HepG2 (cell line): Measurements from ENCODE around the gene PRXL2B. TPM values are rescaled to one million over a fixed set of nuclear protein-coding genes. Genes with fewer than 3 reads are reported as not detected.
A peak's percentile ranks its signal among the peaks of the same experiment; 100 is the strongest.

Experiments used
- ADNP ChIP-seq: sonication (generic); formaldehyde crosslinking; IDR thresholded peaks from 2 replicates; pipeline ENCODE4 v1.4.0; 2020; ENCODE audit warnings: missing genetic modification reagents
- HDAC1 ChIP-seq: sonication (generic); formaldehyde crosslinking; IDR thresholded peaks from 2 replicates; pipeline ENCODE4 v1.5.1; 2020; ENCODE audit warnings: mild to moderate bottlenecking, missing genetic modification reagents
- HNF1B ChIP-seq: sonication (generic); formaldehyde crosslinking; IDR thresholded peaks from 2 replicates; pipeline ENCODE4 v1.5.1; 2020; ENCODE audit warnings: mild to moderate bottlenecking, moderate library complexity, missing genetic modification reagents
- MED13 ChIP-seq: sonication (generic); formaldehyde crosslinking; IDR thresholded peaks from 2 replicates; pipeline ENCODE4 v1.5.0; 2020; ENCODE audit warnings: missing genetic modification reagents
- MEIS2 ChIP-seq: sonication (generic); formaldehyde crosslinking; IDR thresholded peaks from 2 replicates; pipeline ENCODE4 v1.9.0; 2021; ENCODE audit warnings: mild to moderate bottlenecking, missing genetic modification reagents
- PAXIP1 ChIP-seq: sonication (generic); formaldehyde crosslinking; conservative IDR thresholded peaks from 2 replicates; pipeline ENCODE4 v1.4.0; 2020; ENCODE audit warnings: mild to moderate bottlenecking, missing genetic modification reagents, moderate library complexity
- PCBP2 ChIP-seq: fragments of 200-400 bp; formaldehyde crosslinking; optimal IDR thresholded peaks from 2 replicates; pipeline ENCODE3; 2018; ENCODE audit warnings: low read length, low read depth; ENCODE audit not compliant: poor library complexity, severe bottlenecking
- PHF20 ChIP-seq: sonication (generic); formaldehyde crosslinking; IDR thresholded peaks from 2 replicates; pipeline ENCODE4 v1.5.0; 2020; ENCODE audit warnings: mild to moderate bottlenecking, missing genetic modification reagents
- PHF21A ChIP-seq: sonication (generic); formaldehyde crosslinking; IDR thresholded peaks from 2 replicates; pipeline ENCODE4 v1.5.0; 2020; ENCODE audit warnings: mild to moderate bottlenecking, missing genetic modification reagents
- SP1 ChIP-seq, 2 experiments: fragments of 450-650 bp in 1 of 2; sonication (generic) in 1 of 2; formaldehyde crosslinking in 1 of 2; IDR thresholded peaks; 2 replicates each; pipeline versions ENCODE4 v1.4.0 to v1.6.1; 2016 to 2020; ENCODE audit warnings: missing genetic modification reagents in 1 of 2
- ZBTB10 ChIP-seq: sonication (generic); formaldehyde crosslinking; IDR thresholded peaks from 2 replicates; pipeline ENCODE4 v1.4.0; 2020; ENCODE audit warnings: missing genetic modification reagents, borderline replicate concordance
- ZNF124 ChIP-seq: sonication (generic); formaldehyde crosslinking; IDR thresholded peaks from 2 replicates; pipeline ENCODE4 v1.4.0; 2020; ENCODE audit warnings: missing genetic modification reagents
- ZNF354B ChIP-seq: sonication (generic); formaldehyde crosslinking; IDR thresholded peaks from 2 replicates; pipeline ENCODE4 v1.8.0; 2022; ENCODE audit warnings: mild to moderate bottlenecking, missing genetic modification reagents
- ZNF598 ChIP-seq: sonication (generic); formaldehyde crosslinking; IDR thresholded peaks from 2 replicates; pipeline ENCODE4 v1.5.1; 2020; ENCODE audit warnings: mild to moderate bottlenecking, missing genetic modification reagents, borderline replicate concordance
- ZNF777 ChIP-seq: sonication (generic); formaldehyde crosslinking; IDR thresholded peaks from 2 replicates; pipeline ENCODE4 v1.4.0; 2020; ENCODE audit warnings: missing genetic modification reagents
- ZNF784 ChIP-seq: sonication (generic); formaldehyde crosslinking; IDR thresholded peaks from 2 replicates; pipeline ENCODE4 v1.5.1; 2020; ENCODE audit warnings: missing genetic modification reagents, mild to moderate bottlenecking, borderline replicate concordance
- ZSCAN31 ChIP-seq: sonication (generic); formaldehyde crosslinking; IDR thresholded peaks from 2 replicates; pipeline ENCODE4 v1.5.0; 2020; ENCODE audit warnings: low read depth, mild to moderate bottlenecking, missing genetic modification reagents
- polyA plus RNA-seq, 8 experiments: library from polyadenylated mRNA; depleted of rRNA in 3 of 8; stranded (reverse) in 7 of 8; unstranded in 1 of 8; fragments of >200 nt; fragmentation: Illumina TruSeq in 4 of 8; extraction: Trizol in 4 of 8; gene quantifications; 2 replicates each; pipeline versions ENCODE4 v1.2.1 to v1.2.3, GENCODE V29; 2011 to 2016; ENCODE audit warnings: low read depth in 4 of 8, missing spikeins in 1 of 8, mixed read lengths in 1 of 8; ENCODE audit not compliant: insufficient read depth in 1 of 8
- total RNA-seq, 5 experiments: library from RNA; depleted of rRNA; stranded (reverse); fragments of >200 nt; fragmentation: Illumina TruSeq; extraction: Trizol; gene quantifications; 2 replicates each; pipeline ENCODE4 v1.2.3, GENCODE V29; 2016; ENCODE audit warnings: low read depth in 1 of 5

Gene PRXL2B
- total and polyA plus RNA-seq, 2 of the 13 experiments (the other 11 are each of a cell fraction or from before 2014, with no cell fraction given), result 16.8 to 22.1 TPM

GRCh38 chr1:2546515-2547209, 39.9 kb upstream of the PRXL2B start (continued):
- TF ChIP-seq HNF1B (peak; percentile 37; the same call in 1 of the 2 replicates), ZNF124 (0 out of 2 replicates have a peak, but pooled peaks have one; percentile 51), ZNF784 (CRISPR knock-in tag) (no peak), MEIS2 (peak; percentile 57; the same call in 1 of the 2 replicates), ZSCAN31 (CRISPR knock-in tag) (no peak), HDAC1 (CRISPR knock-in tag) (peak; percentile 79), ADNP (0 out of 2 replicates have a peak, but pooled peaks have one; percentile 41), ZNF598 (0 out of 2 replicates have a peak, but pooled peaks have one; percentile 54), ZNF777 (CRISPR knock-in tag) (0 out of 2 replicates have a peak, but pooled peaks have one; percentile 7), PCBP2 (no peak), PHF20 (CRISPR knock-in tag) (0 out of 2 replicates have a peak, but pooled peaks have one; percentile 13), PAXIP1 (CRISPR knock-in tag) (0 out of 2 replicates have a peak, but pooled peaks have one; percentile 8), SP1 (IDR thresholded peaks at IDR 0.05) (no peak), SP1 (CRISPR knock-in tag; IDR thresholded peaks at IDR 0.05) (no peak; the same call in 1 of the 2 replicates), MED13 (CRISPR knock-in tag) (peak; percentile 70; the same call in 1 of the 2 replicates), PHF21A (CRISPR knock-in tag) (peak; percentile 37; the same call in 1 of the 2 replicates), ZBTB10 (0 out of 2 replicates have a peak, but pooled peaks have one; percentile 5), ZNF354B (CRISPR knock-in tag) (no peak)
